Activated CD4-positive, alpha-beta T cell treated with anti-CD3 and anti-CD28 coated beads, Interleukin-2, Interleukin-6, amounts not matched to agents 100 ng/mL and 50 ng/mL, durations not matched to agents 16 hours and 8 hours (primary cell): Measurements from ENCODE around the gene ITGB5.

Experiments used
- DNase-seq: peaks from one replicate; pipeline ENCODE4 v3.0.0-alpha.2; 2020

The ITGB5 gene

GRCh38 chr3:124890573-124891190 lies 3.5 kb upstream of the ITGB5 start:
- no peak for DNase-seq

DNA sequence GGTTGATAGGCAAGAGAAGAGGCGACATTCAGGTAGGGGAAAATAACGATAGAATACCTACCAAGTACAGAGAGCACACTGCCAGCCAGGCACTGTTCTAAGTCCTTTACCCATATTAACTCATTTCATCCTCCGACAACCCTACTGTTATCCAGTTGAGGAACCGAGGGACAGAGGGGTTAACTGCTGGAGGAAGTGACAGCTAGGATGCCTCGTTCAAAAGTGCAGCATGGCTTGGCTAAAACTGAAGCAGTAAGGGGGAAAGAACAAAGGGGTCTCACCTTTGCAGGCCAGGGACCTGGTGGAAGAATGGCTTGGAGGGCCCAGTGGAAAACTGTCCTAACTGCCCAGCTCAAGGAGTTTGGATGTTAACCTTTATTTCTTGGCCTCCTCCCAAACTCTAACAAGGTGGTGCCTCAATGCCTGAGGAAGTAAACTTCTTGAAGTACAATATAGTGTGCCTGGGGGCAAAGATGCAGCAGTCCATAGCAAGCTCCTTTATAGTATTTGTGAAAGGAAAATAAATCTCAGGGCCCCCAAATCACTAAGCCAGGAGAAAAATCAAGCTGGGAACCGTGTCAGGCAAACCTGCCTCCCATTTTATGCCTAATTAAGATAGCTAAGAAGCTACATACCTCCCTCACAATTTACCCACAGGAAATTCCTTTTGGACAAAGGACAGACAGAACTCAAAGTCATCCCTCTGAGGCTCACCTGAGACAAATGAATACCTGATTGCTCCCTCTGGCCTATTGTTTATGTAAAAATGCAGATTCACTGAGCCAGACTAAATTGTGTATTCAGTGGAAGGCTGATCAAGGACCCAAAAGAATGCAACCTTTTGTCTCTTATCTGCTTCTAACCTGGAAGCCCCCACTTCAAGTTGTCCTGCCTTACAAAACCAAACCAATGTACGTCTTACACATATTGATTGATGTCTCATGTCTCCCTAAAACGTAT lies 1.6 kb upstream of the ITGB5 start:
- DNase-seq: no peak

DNA sequence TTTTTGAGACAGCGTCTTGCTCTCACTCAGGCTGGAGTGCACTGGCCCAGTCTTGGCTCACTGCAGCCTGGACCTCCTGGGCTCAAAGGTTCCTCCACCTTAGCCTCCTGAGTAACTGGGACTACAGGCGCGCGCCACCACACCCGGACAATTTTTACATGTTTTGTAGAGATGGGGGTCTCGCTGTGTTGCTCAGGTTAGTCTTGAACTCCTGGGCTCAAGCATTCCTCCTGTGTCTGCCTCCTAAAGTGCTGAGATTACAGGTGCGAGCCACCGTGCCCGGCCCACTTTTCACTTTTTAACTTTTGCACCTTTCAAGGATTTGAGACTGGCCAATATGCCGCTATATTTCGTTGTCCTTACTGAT lies 750 bp upstream of the ITGB5 start:
- no peak for DNase-seq

DNA sequence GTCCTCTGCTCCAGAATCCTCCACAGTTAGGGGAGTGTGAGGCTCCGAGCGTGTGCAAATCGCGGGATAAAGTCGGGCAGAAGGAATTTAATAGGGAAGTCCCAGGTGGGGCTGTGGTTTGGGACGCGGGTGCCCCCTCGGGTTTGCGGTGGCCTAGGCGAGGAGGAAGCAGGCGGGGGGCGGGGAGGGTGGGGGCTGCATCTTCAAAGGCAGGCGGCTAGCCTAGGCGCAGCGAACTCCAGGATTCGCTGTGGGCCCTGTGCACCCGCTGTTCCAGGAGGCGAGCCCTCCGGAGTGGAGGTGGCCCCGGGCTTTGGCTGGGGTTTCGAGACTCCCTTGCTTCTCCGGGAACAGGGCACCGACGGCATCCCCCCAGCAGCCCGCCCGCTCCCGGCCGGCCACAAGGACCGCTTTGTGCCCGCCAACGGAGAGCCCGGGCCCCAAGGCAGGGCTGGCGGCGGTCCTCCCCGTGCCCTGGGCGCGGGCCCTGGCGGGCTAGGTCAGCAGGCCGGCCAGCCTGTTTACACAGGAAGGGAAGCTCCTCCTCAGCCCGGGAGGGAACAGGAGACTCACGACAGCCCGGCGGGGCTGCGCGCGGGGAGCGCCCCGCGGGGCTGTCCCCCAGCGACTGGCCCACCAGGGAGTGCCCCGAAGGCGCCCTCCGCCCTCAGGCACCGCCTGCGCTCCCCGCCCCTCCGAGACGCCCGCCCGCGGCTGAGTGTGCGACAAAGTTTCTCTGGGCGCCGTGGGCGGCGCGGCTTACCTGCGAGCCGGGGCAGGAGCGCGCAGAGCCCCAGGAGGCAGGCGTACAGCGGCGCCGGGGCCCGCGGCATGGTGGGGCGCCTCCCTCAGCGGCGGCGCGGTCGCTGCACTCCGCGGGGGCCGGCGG lies 753 bp downstream of the ITGB5 start:
- DNase-seq: peak; percentile 9

- no peak for DNase-seq
Observed at GRCh38 chr3:124885466-124886167, 1.5 kb downstream of the ITGB5 start.

DNA sequence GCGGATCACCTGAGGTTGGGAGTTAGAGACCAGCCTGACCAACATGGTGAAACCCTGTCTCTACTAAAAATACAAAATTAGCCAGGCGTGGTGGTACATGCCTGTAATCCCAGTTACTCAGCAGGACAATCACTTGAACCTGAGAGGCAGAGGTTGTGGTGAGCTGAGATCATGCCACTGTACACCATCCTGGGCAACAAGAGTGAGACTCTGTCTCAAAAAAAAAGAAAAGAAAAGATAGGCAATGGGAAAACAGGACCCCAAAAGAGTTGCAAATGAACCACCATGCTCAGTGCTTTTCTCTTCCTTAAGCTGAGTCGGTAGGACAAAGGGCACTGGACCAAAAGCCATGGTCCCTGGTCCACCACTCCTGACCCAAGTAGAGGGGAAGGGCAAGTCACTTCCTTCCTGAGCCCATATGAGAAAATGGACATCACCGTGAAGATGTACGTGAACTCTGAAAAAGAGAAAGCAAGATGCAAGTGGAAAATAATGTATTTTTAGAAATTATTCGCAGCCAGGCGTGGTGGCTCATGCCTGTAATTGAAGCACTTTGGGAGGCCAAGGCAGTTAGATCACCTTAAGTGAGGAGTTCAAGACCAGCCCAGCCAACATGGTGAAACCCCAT lies 2.6 kb downstream of the ITGB5 start:
- no peak for DNase-seq

DNA sequence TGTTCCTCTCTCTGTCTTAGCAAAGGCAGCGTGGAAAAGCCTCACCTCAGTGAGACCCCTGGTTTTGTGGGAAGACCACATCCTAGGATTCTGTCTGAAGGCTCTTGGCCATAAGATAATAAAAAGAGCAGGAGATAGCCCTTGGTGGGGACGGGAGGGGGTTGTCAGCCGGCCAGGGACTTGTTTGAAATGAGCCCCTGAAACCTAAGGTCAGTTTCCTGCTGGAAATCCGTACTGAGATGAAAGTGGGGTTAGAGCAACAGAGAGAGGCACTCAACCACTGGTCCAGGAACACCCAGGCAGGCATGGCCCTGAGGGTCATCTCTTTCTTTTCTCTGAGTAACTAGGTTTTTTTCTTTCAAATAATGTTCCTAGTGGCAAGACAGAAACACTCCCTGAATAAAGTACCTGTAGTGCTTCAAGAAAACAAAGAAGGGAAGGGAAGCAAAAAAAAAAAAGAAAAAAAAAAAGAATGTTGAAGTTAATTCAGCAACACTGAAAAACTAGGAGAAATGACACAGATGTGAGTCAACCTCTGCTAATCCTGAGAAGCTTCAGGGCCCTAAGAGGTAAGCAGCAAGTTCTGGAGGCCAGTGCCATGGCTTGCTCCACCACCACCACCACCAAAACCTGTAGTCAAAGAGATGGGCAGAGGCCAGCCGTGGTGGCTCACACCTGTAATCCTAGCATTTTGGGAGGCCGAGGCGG lies 3.2 kb downstream of the ITGB5 start:
- DNase-seq: no peak

GRCh38 chr3:124882816-124883747 lies 4.1 kb downstream of the ITGB5 start:
- DNase-seq: no peak

- DNase-seq: no peak
Observed at GRCh38 chr3:124881976-124882697, 5.0 kb downstream of the ITGB5 start.

DNA sequence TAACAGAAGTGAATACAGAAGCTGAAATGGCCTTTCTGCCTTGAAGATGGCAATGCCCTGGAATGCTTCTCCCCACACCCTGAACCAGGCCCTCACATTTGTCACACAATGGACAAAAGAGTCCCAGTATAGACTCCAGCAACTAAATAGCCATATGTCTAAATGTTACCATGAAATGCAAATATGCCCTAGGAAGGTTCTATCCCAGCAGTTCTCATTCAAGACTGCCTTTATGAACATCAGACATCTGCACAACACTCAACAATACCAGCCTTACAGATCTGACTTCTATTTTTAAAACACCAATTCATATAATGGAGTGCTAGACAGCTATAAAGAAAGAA lies 7.9 kb downstream of the ITGB5 start:
- no peak for DNase-seq

- DNase-seq: peak; percentile 37
Observed at GRCh38 chr3:124878561-124879336, 8.4 kb downstream of the ITGB5 start.

- DNase-seq: no peak
Observed at GRCh38 chr3:124877674-124878073, 9.5 kb downstream of the ITGB5 start.

DNA sequence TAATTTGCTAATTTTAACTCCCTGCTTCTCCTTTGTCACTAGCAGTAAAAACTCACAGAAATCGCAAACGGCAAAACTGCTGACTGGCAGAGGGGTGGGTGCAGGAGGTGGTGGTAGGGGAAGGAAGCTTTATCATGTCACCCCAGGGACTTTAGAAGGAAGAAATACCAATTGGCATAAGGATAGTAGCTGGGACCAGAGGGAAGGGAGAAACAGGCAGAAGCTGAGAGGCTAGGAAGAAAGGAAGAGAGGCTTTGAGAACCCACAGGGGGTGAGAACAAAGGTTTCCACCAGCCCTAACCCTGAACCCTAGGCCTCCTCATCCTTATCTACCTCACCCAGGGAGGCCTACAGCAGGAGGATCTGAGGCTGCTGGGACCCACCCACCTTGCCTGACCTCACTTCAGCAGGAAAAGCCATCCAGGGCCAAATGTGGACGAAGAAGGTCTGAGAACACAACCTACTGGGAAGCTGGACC lies 10.7 kb downstream of the ITGB5 start:
- DNase-seq: no peak

- DNase-seq: no peak
Observed at GRCh38 chr3:124873226-124873625, 13.9 kb downstream of the ITGB5 start.

GRCh38 chr3:124867511-124867910 lies 19.7 kb downstream of the ITGB5 start:
- DNase-seq: no peak

- DNase-seq: no peak
Observed at GRCh38 chr3:124862006-124862405, 25.2 kb downstream of the ITGB5 start.

GRCh38 chr3:124861041-124861440 lies 26.1 kb downstream of the ITGB5 start:
- DNase-seq: no peak

GRCh38 chr3:124860599-124860998 lies 26.6 kb downstream of the ITGB5 start:
- no peak for DNase-seq

- DNase-seq: no peak
Observed at GRCh38 chr3:124859025-124859424, 28.1 kb downstream of the ITGB5 start.
